ENCODE measurements around the gene TCF7.

The TCF7 gene

GRCh38 chr5:134120386-134121138, 6.1 kb downstream of the TCF7 start:
- TF ChIP-seq CTCF (conservative IDR thresholded peaks at IDR 0.05): no peak
- TF ChIP-seq ZFX (IDR thresholded peaks at IDR 0.05): no peak
- H3K27ac ChIP-seq: no peak overlapping the region

- TF ChIP-seq CTCF (conservative IDR thresholded peaks at IDR 0.05) (no peak), ZFX (IDR thresholded peaks at IDR 0.05) (no peak)
Measured at GRCh38 chr5:134122530-134122929, 8.0 kb downstream of the TCF7 start.

GRCh38 chr5:134123360-134123759, 8.9 kb downstream of the TCF7 start:
- H3K27ac ChIP-seq: no peak overlapping the region
- TF ChIP-seq CTCF (conservative IDR thresholded peaks at IDR 0.05): no peak
- TF ChIP-seq ZFX (IDR thresholded peaks at IDR 0.05): no peak

More at GRCh38 chr5:134122530-134122929, 8.0 kb downstream of the TCF7 start:
- H3K27ac ChIP-seq: no peak overlapping the region

GRCh38 chr5:134124289-134125038, 10.0 kb downstream of the TCF7 start:
- no peak for TF ChIP-seq ZFX (IDR thresholded peaks at IDR 0.05)
- no peak for TF ChIP-seq CTCF (conservative IDR thresholded peaks at IDR 0.05)
- H3K27ac ChIP-seq: no peak overlapping the region

- H3K27ac ChIP-seq: no peak overlapping the region
- TF ChIP-seq ZFX (IDR thresholded peaks at IDR 0.05): no peak
- TF ChIP-seq CTCF (conservative IDR thresholded peaks at IDR 0.05): no peak
Measured at GRCh38 chr5:134125039-134126015, 10.8 kb downstream of the TCF7 start.

- TF ChIP-seq ZFX (IDR thresholded peaks at IDR 0.05) (no peak), CTCF (conservative IDR thresholded peaks at IDR 0.05) (no peak)
- H3K27ac ChIP-seq: no peak overlapping the region
Measured at GRCh38 chr5:134127376-134127861, 12.9 kb downstream of the TCF7 start.

All from C4-2B (cell line).